Epithelial cell of prostate (primary cell): Measurements from ENCODE around the gene PNMA8B.
"Not testable (repeated sequence)": the region's sequence is repeated elsewhere in the genome, so short reads cannot be mapped to it uniquely, and the experiment has no call there.

Experiments
- DNase-seq: peaks from one replicate; pipeline ENCODE4 v3.0.0-alpha.2; 2011; ENCODE audit warnings: low read depth, low spot score
- H3K27ac ChIP-seq: fragments of 450-650 bp; 2 replicates; pipeline ENCODE4 v1.5.1; 2017; ENCODE audit warnings: mild to moderate bottlenecking

The PNMA8B gene

GRCh38 chr19:46515290-46515609 lies 19.6 kb upstream of the PNMA8B start:
- H3K27ac ChIP-seq = no peak overlapping the region
- no peak for DNase-seq

- H3K27ac ChIP-seq = no peak overlapping the region
- no peak for DNase-seq
These were observed 19.1 kb upstream of the PNMA8B start for GRCh38 chr19:46514589-46515289.

DNA sequence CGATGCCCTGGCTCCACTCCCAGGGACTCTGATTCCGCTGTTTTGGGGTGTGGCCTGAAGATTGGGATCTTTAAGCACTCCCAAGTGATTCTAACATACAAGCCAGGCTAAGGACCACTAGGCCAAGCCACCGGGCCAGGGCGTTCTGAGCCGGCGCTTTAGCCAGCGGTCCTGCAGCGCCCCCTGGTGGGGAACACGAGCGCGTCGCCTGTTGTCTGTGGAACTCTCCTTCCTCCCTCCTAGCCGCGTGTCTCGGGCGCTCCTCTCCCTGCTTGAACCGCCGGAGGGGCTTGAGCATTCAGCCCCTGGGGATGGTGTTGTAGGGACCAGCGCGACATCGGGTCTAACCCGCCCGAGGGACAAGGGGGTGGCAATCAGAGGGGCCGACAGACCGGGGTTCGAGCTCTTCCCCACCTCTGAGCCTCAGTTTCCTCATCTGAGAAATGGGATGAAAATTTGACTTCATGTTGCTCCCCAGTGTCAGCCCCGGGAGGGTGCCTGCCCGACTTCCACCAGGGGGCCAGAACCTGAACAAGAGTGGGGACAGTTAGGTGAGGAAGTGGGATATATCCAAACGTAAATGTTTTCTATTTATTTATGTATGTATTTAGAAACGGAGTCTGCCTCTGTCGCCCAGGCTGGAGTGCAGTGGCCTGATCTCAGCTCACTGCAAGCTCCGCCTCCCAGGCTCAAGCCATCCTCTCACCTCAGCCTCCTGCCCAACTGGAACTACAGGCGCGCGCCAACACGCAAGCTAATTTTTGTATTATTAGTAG lies 18.0 kb upstream of the PNMA8B start:
- DNase-seq = no peak
- no peak overlapping the region for H3K27ac ChIP-seq

- H3K27ac ChIP-seq = no peak overlapping the region
- no peak for DNase-seq
These were observed 15.6 kb upstream of the PNMA8B start for GRCh38 chr19:46511237-46511636.

GRCh38 chr19:46508206-46508605 lies 12.5 kb upstream of the PNMA8B start:
- H3K27ac ChIP-seq = no peak overlapping the region
- DNase-seq = no peak

- no peak for DNase-seq
- no peak overlapping the region for H3K27ac ChIP-seq
These were observed 8.3 kb upstream of the PNMA8B start for GRCh38 chr19:46503848-46504453.

GRCh38 chr19:46502891-46503290 lies 7.2 kb upstream of the PNMA8B start:
- H3K27ac ChIP-seq = no peak overlapping the region

GRCh38 chr19:46499692-46500091 lies 4.0 kb upstream of the PNMA8B start:
- no peak overlapping the region for H3K27ac ChIP-seq
- DNase-seq = no peak

More at GRCh38 chr19:46502891-46503290, 7.2 kb upstream of the PNMA8B start:
- no peak for DNase-seq

DNA sequence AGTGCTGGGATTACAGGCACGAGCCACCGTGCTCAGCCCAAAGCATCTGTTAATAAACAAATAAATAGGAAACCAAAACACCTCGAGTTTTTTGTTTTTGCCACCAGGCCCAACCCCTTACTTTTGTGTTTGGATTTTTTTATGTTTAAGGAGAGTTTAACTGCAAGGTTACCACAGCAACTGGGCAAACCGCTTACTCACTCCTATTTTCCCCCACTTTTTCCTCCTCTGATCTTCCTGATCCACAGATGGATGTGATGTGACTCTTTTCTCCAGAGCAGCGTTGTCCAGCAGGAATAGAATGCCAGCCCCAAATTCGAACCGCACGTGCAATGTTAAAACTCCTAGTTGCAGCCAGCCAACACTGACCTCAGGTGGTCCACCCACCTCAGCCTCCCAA lies 2.1 kb upstream of the PNMA8B start:
- DNase-seq = no peak
- H3K27ac ChIP-seq = no peak overlapping the region

DNA sequence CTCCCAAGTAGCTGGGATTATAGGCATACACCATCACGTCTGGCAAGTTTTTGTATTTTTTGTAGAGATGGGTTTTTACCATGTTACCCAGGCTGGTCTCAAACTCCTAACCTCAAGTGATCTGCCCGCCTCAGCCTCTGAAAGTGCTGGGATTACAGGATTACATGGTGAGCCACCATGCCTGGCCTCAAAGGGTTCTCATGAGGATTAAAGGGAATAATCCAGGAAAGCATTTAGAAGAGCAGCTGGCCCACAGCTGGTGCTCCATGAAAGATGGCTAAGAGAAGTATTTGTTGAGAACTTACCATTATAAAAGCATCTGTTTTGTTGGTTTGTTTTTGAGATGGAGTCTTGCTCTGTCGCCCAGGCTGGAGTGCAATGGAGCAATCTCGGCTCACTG lies 1.2 kb upstream of the PNMA8B start:
- DNase-seq, H3K27ac ChIP-seq: not testable (repeated sequence)

DNA sequence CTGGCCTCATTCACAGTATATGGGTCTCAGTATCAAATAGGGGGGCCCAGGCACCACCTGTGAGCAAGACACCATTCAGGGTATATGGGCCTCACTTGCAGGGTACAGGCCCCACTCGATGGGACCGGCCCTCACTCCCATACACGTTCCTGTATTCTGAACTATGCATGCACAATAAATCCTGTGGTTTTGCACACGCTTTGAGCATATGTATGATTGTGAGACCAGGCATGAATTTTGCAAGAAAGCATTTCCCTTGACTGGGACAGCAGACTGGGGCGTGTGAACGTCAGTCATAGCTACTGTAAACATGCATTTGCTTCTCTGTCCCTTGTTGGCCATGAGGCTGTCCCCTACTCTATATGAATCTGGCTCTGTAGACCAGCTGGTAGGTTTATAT lies 637 bp upstream of the PNMA8B start:
- H3K27ac ChIP-seq = no peak overlapping the region
- DNase-seq = no peak

DNA sequence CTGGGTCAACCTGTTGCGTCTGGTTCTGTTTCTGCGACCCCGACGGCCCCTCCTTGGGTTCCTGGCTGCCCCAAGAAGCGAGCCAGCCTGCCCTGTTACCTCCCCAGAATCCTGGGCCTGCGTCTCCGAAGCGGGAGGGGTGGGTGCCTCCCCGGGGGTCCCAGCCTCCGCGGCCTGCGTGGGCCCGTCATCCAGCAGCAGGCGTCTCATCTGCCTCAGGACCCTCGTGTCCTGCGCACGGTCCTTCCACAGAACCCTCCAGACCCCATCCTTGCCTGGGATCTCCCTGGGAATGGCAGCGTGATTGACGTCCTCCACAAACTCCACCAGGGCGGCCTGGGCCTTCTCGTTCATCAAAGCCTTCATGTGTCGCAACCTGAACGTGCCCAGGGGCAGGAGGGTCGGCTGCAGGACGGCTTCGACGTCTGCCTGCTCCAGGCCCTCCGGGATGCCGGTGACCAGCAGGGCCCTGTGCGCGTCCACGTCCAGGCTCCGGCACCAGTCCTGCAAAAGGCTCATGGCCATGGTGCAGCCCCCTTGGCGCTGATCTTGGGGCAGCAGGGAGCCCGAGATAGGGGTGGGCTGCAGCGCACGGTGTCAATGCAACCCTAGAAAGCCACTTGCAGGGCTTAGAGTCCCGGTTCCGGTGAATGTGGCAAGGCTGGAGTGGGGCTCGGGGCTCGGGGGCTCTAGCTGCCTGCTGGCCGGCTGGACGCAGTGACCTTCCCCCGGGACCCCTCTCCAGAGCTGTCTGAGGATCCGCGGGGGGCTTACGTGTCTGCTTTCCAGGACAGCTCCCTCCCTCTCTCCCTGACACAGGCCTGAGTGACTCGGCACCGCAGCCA lies 504 bp downstream of the PNMA8B start:
- DNase-seq = no peak
- no peak overlapping the region for H3K27ac ChIP-seq

GRCh38 chr19:46494146-46494940 lies 1.3 kb downstream of the PNMA8B start:
- no peak for DNase-seq

DNA sequence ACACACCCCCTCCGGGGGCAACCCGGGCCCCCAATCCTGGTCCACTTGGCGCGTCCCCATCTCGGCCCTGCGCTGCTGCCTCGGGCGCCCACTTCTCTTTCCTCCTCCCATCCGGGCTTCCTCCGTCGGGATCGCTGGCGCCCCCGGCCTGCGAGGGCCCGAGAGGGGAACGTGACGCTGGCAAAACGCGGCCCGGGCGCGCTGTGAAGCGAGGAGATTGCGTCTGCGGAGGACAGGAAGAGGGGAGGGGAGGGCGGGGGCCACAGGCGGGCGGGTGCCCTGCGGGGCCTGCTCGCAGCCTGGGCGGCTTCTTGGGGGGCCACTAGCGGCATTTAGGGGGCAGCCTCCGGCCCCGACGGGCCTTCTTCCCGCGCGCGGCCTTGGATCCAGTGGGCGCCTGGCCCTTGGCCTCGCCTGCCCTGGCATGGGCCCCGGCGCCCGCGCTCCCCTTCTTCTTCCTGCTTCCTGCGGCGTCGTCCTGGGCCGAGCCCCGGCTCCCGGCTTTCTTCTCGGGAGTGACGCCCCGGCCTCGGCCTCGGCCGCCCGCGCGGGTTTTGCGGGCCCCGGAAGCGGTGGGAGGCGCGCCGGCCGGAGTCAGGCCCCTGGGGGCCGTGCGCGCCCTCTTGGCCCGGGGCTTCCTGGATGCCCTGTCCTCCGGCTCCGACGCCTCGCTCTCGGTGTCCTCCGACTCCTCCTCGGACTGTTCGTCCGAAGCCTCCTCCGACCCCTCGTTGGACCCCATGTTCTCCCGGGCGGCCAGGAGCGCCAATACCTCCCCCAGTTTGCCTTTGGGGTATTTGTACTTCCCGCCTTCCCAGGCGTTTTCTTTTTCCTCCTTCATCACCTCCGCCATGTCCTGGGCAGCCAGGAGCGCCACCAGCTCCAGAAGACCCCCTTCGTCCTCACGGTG lies 2.2 kb downstream of the PNMA8B start:
- no peak overlapping the region for H3K27ac ChIP-seq
- DNase-seq = no peak

More at GRCh38 chr19:46494146-46494940, 1.3 kb downstream of the PNMA8B start:
- no peak overlapping the region for H3K27ac ChIP-seq

- DNase-seq = no peak
- H3K27ac ChIP-seq = no peak overlapping the region
These were observed 2.8 kb downstream of the PNMA8B start for GRCh38 chr19:46492841-46493235.

- no peak overlapping the region for H3K27ac ChIP-seq
- no peak for DNase-seq
These were observed 3.5 kb downstream of the PNMA8B start for GRCh38 chr19:46491975-46492682.

DNA sequence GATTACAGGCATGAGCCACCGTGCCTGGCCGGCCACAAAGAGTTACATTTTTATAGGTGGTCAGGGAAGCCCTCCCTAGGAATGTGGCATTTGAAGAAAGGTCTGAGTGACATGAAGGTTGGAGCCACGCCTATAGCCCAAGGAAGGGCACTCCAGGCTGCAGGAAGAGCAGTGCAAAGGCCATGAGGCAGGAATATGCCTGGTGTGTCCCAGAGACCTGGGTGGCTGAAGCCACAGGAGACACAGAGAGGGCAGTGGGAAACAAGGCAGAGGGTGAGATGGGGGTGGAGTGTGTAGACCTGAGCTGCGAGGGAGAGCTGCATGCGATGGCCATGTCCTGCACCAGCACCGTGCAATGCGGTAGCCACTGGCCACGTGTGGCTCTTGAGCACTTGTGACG lies 4.9 kb downstream of the PNMA8B start:
- H3K27ac ChIP-seq = no peak overlapping the region

More for the DNA sequence above, 4.9 kb downstream of the PNMA8B start:
- no peak for DNase-seq
